Body of pancreas (tissue), 4 donors: Measurements from ENCODE around the gene AGPAT3. TPM values are rescaled to one million over a fixed set of nuclear protein-coding genes. Genes with fewer than 3 reads are reported as not detected.
"Not testable (repeated sequence)": the region's sequence is repeated elsewhere in the genome, so short reads cannot be mapped to it uniquely, and the experiment has no call there.

Source experiments
- ATAC-seq: fragments of 150-250 bp; one replicate; pipeline ENCODE4 v1.9.1; 2016
- DNase-seq, 4 donors: peaks; one replicate each; pipeline ENCODE4 v3.0.0-alpha.2; 2019
- H3K27ac ChIP-seq, 4 donors: fragments of 200-600 bp; sonication (generic); 1 replicate in 3 of 4; 2 replicates in 1 of 4; pipeline versions ENCODE4 v1.5.1 to v1.6.1; 2016 to 2019; ENCODE audit warnings: mild to moderate bottlenecking in 1 of 4, mixed read lengths in 1 of 4, moderate library complexity in 1 of 4
- H3K27me3 ChIP-seq, 2 donors: fragments of 200-600 bp; sonication (generic); one replicate each; pipeline ENCODE4 v1.6.0; 2016; ENCODE audit warnings: mild to moderate bottlenecking in 1 of 2
- H3K36me3 ChIP-seq, 2 donors: fragments of 200-600 bp; sonication (generic); replicated peaks in 1 of 2; 2 replicates each; pipeline ENCODE4 v1.5.1; 2016; ENCODE audit warnings: low read depth in 2 of 2; ENCODE audit not compliant: insufficient read depth in 1 of 2
- H3K4me1 ChIP-seq: fragments of 200-600 bp; sonication (generic); one replicate; pipeline ENCODE4 v1.6.0; 2016
- H3K4me3 ChIP-seq, 2 donors: fragments of 200-600 bp; sonication (generic); 1 replicate in 1 of 2; 2 replicates in 1 of 2; pipeline ENCODE4 v1.5.1; 2016 to 2019
- H3K9me3 ChIP-seq, 3 donors: fragments of 200-600 bp; sonication (generic); 1 replicate in 2 of 3; 2 replicates in 1 of 3; pipeline ENCODE4 v1.5.1; 2016
- CTCF ChIP-seq, 7 experiments: fragments of 450-650 bp in 4 of 7; fragments of 200-600 bp in 3 of 7; sonication (generic) in 3 of 7; IDR thresholded peaks; one replicate each; pipeline ENCODE4 v1.5.1; 2016 to 2019; ENCODE audit warnings: antibody characterized with exemption in 7 of 7
- POLR2A ChIP-seq, 3 donors: fragments of 450-650 bp; IDR thresholded peaks; one replicate each; pipeline ENCODE4 v1.6.1; 2016; ENCODE audit warnings: antibody characterized with exemption in 3 of 3, mild to moderate bottlenecking in 2 of 3
- WGBS, 2 donors: methylation state at CpG; one replicate each; pipeline ENCODE4 v1.1.5; 2017; 5-methylcytosine and 5-hydroxymethylcytosine counted together
- intact Hi-C: fragments of 100-400 bp; cut with DNase I; formaldehyde crosslinking; loops from one replicate; pipeline ENCODE4 v1.15.1; 2023
- total RNA-seq, 2 donors: library from RNA; depleted of rRNA; stranded (reverse); fragments of >200 nt; gene quantifications; one replicate each; pipeline ENCODE4 v1.1.0, GENCODE V29; 2016

AGPAT3 gene
- total RNA-seq, 2 donors from 2014 or later = 21.8 to 39.2 TPM

- Histone ChIP-seq H3K27ac (no peak overlapping the region), H3K4me1 (no peaks in the 10 kb centered on the region), H3K4me3 (no peak overlapping the region), H3K27me3 (no peaks in the 10 kb centered on the region), H3K36me3 (no peaks in the 10 kb centered on the region), H3K9me3 (no peaks in the 10 kb centered on the region)
- ATAC-seq = no peak
- TF ChIP-seq CTCF (IDR thresholded peaks at IDR 0.05) (no peak), POLR2A (IDR thresholded peaks at IDR 0.05) (no peak)
- 89 to 97% methylated on average over 3 of the region's 3 CpGs for WGBS, 2 donors
- intact Hi-C loops = no loop called here
- no peak for DNase-seq
Observed at GRCh38 chr21:43840259-43840658, 24.8 kb upstream of the AGPAT3 start.

GRCh38 chr21:43842742-43843141 is 22.3 kb upstream of the AGPAT3 start:
- H3K9me3 ChIP-seq = no peaks in the 10 kb centered on the region
- TF ChIP-seq CTCF (IDR thresholded peaks at IDR 0.05) (no peak), POLR2A (IDR thresholded peaks at IDR 0.05) (no peak)
- no peaks in the 10 kb centered on the region for H3K4me1 ChIP-seq
- no peaks in the 10 kb centered on the region for H3K36me3 ChIP-seq
- no peak overlapping the region for H3K4me3 ChIP-seq
- ATAC-seq (no peak), DNase-seq (no peak)
- H3K27me3 ChIP-seq = no peaks in the 10 kb centered on the region
- intact Hi-C loops = no loop called here
- 69 to 86% methylated on average over 2 of the region's 2 CpGs for WGBS, 2 donors
- no peak overlapping the region for H3K27ac ChIP-seq

GRCh38 chr21:43844906-43845305 is 20.1 kb upstream of the AGPAT3 start:
- H3K36me3 ChIP-seq, H3K27me3 ChIP-seq, H3K27ac ChIP-seq, intact Hi-C loops, H3K9me3 ChIP-seq, ATAC-seq, DNase-seq, H3K4me3 ChIP-seq, H3K4me1 ChIP-seq: not testable (repeated sequence)
- 69 to 75% methylated on average over 5 of the region's 5 CpGs for WGBS, 2 donors

GRCh38 chr21:43845386-43845785 is 19.6 kb upstream of the AGPAT3 start:
- DNase-seq (no peak), ATAC-seq (no peak)
- no peaks in the 10 kb centered on the region for H3K36me3 ChIP-seq
- H3K4me1 ChIP-seq = no peaks in the 10 kb centered on the region
- no peak overlapping the region for H3K4me3 ChIP-seq
- TF ChIP-seq POLR2A (IDR thresholded peaks at IDR 0.05) (no peak), CTCF (IDR thresholded peaks at IDR 0.05) (no peak)
- intact Hi-C loops = no loop called here
- 86% methylated on average over 13 of the region's 13 CpGs for WGBS, 2 donors
- H3K9me3 ChIP-seq = no peaks in the 10 kb centered on the region
- H3K27ac ChIP-seq = no peak overlapping the region
- no peaks in the 10 kb centered on the region for H3K27me3 ChIP-seq

- TF ChIP-seq POLR2A (IDR thresholded peaks at IDR 0.05) (no peak), CTCF (IDR thresholded peaks at IDR 0.05) (no peak)
- WGBS, 2 donors = 91 to 95% methylated on average over 6 of the region's 6 CpGs
- DNase-seq (no peak), ATAC-seq (no peak)
- intact Hi-C loops = no loop called here
- H3K4me1 ChIP-seq = no peaks in the 10 kb centered on the region
- H3K9me3 ChIP-seq = no peaks in the 10 kb centered on the region
- H3K27ac ChIP-seq = no peak overlapping the region
- H3K36me3 ChIP-seq = no peaks in the 10 kb centered on the region
- H3K27me3 ChIP-seq = no peaks in the 10 kb centered on the region
- H3K4me3 ChIP-seq = no peak overlapping the region
Observed at GRCh38 chr21:43846430-43846829, 18.6 kb upstream of the AGPAT3 start.
